Muscle layer of duodenum (tissue), 2 donors: ENCODE results near the gene NXN.
"Not testable (repeated sequence)": the region's sequence is repeated elsewhere in the genome, so short reads cannot be mapped to it uniquely, and the experiment has no call there.

ENCODE experiments used
- H3K27ac ChIP-seq: one replicate; pipeline ENCODE4 v1.7.0; 2013; ENCODE audit warnings: mild to moderate bottlenecking, low read length
- H3K27me3 ChIP-seq: one replicate; pipeline ENCODE4 v1.7.0; 2013; ENCODE audit warnings: low read depth, mild to moderate bottlenecking, control low read depth, low read length
- H3K36me3 ChIP-seq, 2 donors: one replicate each; pipeline ENCODE4 v1.7.0; 2013; ENCODE audit warnings: low read length in 2 of 2, control low read depth in 1 of 2, mild to moderate bottlenecking in 1 of 2; ENCODE audit not compliant: insufficient read depth in 2 of 2, control insufficient read depth in 1 of 2
- H3K4me1 ChIP-seq, 2 donors: one replicate each; pipeline ENCODE4 v1.7.0; 2013; ENCODE audit warnings: low read length in 2 of 2, mild to moderate bottlenecking in 2 of 2, control low read depth in 1 of 2, moderate library complexity in 1 of 2; ENCODE audit not compliant: insufficient read depth in 2 of 2, control insufficient read depth in 1 of 2
- H3K4me3 ChIP-seq, 2 donors: one replicate each; pipeline ENCODE4 v1.7.0; 2013; ENCODE audit warnings: low read length in 2 of 2, low read depth in 1 of 2, mild to moderate bottlenecking in 1 of 2
- H3K9me3 ChIP-seq, 2 donors: one replicate each; pipeline ENCODE4 v1.7.0; 2013; ENCODE audit warnings: low read length in 2 of 2, control low read depth in 1 of 2, mild to moderate bottlenecking in 1 of 2; ENCODE audit not compliant: control insufficient read depth in 1 of 2
- donor health status: healthy.

NXN gene

GRCh38 chr17:819251-819650, 160.3 kb downstream of the NXN start:
- no peaks in the 10 kb centered on the region for H3K4me1 ChIP-seq
- peaks cover 18 to 54% of the 10 kb centered on the region in 2 donors for H3K36me3 ChIP-seq
- no peak overlapping the region for H3K4me3 ChIP-seq
- H3K27me3 ChIP-seq: no peaks in the 10 kb centered on the region
- no peak overlapping the region for H3K27ac ChIP-seq
- H3K9me3 ChIP-seq: no peaks in the 10 kb centered on the region

- Histone ChIP-seq H3K9me3 (no peaks in the 10 kb centered on the region), H3K27me3 (no peaks in the 10 kb centered on the region), H3K36me3 (peaks cover 5 to 49% of the 10 kb centered on the region in 2 donors), H3K4me1 (no peaks in the 10 kb centered on the region), H3K27ac (no peak overlapping the region), H3K4me3 (no peak overlapping the region)
These were observed 165.2 kb downstream of the NXN start for GRCh38 chr17:814371-814770.

- no peaks in the 10 kb centered on the region for H3K27me3 ChIP-seq
- peaks cover 5 to 41% of the 10 kb centered on the region in 2 donors for H3K36me3 ChIP-seq
- no peaks in the 10 kb centered on the region for H3K9me3 ChIP-seq
- no peak overlapping the region for H3K4me3 ChIP-seq
- H3K4me1 ChIP-seq: no peaks in the 10 kb centered on the region
- H3K27ac ChIP-seq: no peak overlapping the region
These were observed 166.9 kb downstream of the NXN start for GRCh38 chr17:812638-813204.

- no peak overlapping the region for H3K27ac ChIP-seq
- no peaks in the 10 kb centered on the region for H3K27me3 ChIP-seq
- no peak overlapping the region for H3K4me3 ChIP-seq
- H3K9me3 ChIP-seq: no peaks in the 10 kb centered on the region
- peaks cover 0 to 37% of the 10 kb centered on the region in 2 donors for H3K36me3 ChIP-seq
- no peaks in the 10 kb centered on the region for H3K4me1 ChIP-seq
These were observed 168.4 kb downstream of the NXN start for GRCh38 chr17:811051-811784.

- H3K27me3 ChIP-seq: no peaks in the 10 kb centered on the region
- no peak overlapping the region for H3K27ac ChIP-seq
- no peak overlapping the region for H3K4me3 ChIP-seq
- H3K36me3 ChIP-seq: peaks cover 0 to 24% of the 10 kb centered on the region in 2 donors
- H3K9me3 ChIP-seq: no peaks in the 10 kb centered on the region
- H3K4me1 ChIP-seq: no peaks in the 10 kb centered on the region
These were observed 171.9 kb downstream of the NXN start for GRCh38 chr17:807523-808294.

GRCh38 chr17:806781-807522, 172.6 kb downstream of the NXN start:
- Histone ChIP-seq H3K9me3 (no peaks in the 10 kb centered on the region), H3K27ac (no peak overlapping the region), H3K27me3 (no peaks in the 10 kb centered on the region), H3K4me3 (no peak overlapping the region), H3K36me3 (peaks cover 0 to 24% of the 10 kb centered on the region in 2 donors), H3K4me1 (no peaks in the 10 kb centered on the region)

GRCh38 chr17:806346-806745, 173.2 kb downstream of the NXN start:
- H3K27me3 ChIP-seq: no peaks in the 10 kb centered on the region
- H3K4me1 ChIP-seq: no peaks in the 10 kb centered on the region
- H3K36me3 ChIP-seq: peaks cover 0 to 24% of the 10 kb centered on the region in 2 donors
- H3K27ac ChIP-seq: no peak overlapping the region
- no peaks in the 10 kb centered on the region for H3K9me3 ChIP-seq
- no peak overlapping the region for H3K4me3 ChIP-seq

GRCh38 chr17:805886-806285, 173.7 kb downstream of the NXN start:
- H3K4me3 ChIP-seq, H3K9me3 ChIP-seq, H3K4me1 ChIP-seq, H3K27me3 ChIP-seq, H3K27ac ChIP-seq: not testable (repeated sequence)
- H3K36me3 ChIP-seq: peaks cover 0 to 25% of the 10 kb centered on the region in 2 donors

GRCh38 chr17:804541-805435, 174.8 kb downstream of the NXN start:
- Histone ChIP-seq H3K27ac (no peak overlapping the region), H3K4me3 (no peak overlapping the region), H3K36me3 (peaks cover 0 to 36% of the 10 kb centered on the region in 2 donors), H3K9me3 (no peaks in the 10 kb centered on the region), H3K4me1 (no peaks in the 10 kb centered on the region), H3K27me3 (no peaks in the 10 kb centered on the region)
